Measurements from ENCODE around the gene TTI1.

Gene TTI1

GRCh38 chr20:37958856-37959520 is 74.3 kb downstream of the TTI1 start:
- DNase-seq = no peak

- DNase-seq = no peak
Measured at GRCh38 chr20:37956107-37956585, 77.1 kb downstream of the TTI1 start.

DNA sequence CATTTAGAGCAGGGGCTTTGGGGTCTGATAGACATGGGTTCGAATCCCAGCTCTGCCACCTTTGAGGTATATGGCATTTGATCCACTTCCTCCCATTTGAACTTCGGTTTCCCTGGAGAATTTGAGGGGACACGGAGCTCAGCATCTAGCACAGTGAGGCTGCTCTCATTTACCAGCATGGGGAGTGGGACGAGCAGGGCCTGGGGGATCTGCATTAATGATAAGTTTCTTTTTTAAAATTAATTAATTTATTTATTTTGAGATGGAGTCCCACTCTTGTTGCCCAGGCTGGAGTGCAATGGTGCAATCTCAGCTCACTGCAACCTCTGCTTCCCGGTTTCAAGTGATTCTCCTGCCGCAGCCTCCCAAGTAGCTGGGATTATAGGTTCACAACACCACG is 77.7 kb downstream of the TTI1 start:
- DNase-seq = no peak

DNA sequence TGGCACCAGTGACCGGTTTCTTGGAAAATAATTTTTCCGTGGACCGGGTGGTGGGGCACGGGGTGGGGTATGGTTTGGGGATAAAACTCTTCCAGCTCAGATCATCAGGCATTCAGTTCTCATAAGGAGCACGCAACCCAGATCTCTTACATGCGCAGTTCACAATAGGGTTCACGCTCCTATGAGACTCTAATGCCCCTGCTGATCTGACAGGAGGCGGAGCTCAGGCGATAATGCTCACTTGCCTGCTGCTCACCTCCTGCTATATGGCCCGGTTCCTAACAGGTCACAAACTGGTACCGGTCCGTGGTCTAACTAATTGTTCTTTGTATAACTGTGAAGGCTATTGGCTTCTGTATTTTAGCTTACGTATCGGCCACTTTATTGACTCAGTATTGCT is 78.6 kb downstream of the TTI1 start:
- no peak for DNase-seq

DNA sequence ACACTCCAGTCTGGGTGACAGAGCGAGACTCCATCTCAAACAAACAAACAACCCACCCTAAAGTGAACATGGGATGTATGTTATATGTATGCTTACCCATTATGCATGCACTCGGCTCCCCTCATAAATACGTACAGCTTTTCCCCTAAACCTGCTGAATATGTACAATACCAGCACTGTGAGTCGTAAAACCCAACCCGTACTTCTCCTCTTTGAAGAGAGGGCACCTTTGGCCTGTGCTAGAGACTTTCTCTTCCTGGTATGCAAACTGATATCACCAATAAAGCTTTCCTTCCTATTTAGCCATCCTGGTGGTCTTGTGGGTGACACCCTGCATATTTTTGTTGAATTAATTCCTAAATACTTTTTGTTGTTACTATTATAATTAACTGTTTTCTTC is 79.1 kb downstream of the TTI1 start:
- no peak for DNase-seq

DNA sequence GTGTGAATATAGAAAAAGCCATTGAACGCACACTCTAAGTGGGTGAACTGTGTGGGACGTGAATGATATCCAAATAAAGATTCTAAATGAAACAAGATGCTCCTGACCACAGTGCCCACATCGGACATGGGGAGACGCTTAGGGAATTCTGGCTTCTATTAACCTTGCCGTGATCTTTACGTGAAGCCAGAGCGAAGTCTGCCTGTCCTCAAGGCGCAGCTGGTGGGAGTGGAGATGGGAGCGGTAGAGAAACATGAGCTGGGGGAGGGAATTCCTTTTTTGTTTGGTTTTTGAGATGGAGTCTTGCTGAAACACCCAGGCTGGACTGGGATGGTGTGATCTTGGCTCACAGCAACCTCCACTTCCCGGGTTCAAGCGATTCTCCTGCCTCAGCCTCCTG is 84.3 kb downstream of the TTI1 start:
- DNase-seq = no peak

DNA sequence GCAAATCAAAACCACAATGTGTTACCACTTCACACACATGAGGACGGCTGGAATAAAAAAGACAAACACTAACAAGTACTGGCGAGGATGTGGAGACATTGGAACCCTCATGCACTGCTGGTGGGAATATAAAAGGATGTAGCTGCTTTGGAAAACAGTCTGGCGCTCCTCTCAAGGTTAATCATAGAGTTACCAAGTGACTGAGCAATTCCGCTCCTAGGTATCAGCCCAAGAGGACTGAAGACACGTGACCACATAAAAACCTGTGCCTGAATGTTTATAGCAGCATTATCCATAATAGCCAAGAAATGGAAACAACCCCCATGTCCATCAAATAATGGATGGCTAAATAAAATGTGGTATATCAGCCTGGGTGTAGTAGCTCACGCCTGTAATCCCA is 85.3 kb downstream of the TTI1 start:
- DNase-seq = no peak

- DNase-seq = no peak
Measured at GRCh38 chr20:37946946-37947345, 86.3 kb downstream of the TTI1 start.

- DNase-seq = no peak
Measured at GRCh38 chr20:37945091-37945547, 88.1 kb downstream of the TTI1 start.

GRCh38 chr20:37944456-37944981 is 88.7 kb downstream of the TTI1 start:
- no peak for DNase-seq

DNA sequence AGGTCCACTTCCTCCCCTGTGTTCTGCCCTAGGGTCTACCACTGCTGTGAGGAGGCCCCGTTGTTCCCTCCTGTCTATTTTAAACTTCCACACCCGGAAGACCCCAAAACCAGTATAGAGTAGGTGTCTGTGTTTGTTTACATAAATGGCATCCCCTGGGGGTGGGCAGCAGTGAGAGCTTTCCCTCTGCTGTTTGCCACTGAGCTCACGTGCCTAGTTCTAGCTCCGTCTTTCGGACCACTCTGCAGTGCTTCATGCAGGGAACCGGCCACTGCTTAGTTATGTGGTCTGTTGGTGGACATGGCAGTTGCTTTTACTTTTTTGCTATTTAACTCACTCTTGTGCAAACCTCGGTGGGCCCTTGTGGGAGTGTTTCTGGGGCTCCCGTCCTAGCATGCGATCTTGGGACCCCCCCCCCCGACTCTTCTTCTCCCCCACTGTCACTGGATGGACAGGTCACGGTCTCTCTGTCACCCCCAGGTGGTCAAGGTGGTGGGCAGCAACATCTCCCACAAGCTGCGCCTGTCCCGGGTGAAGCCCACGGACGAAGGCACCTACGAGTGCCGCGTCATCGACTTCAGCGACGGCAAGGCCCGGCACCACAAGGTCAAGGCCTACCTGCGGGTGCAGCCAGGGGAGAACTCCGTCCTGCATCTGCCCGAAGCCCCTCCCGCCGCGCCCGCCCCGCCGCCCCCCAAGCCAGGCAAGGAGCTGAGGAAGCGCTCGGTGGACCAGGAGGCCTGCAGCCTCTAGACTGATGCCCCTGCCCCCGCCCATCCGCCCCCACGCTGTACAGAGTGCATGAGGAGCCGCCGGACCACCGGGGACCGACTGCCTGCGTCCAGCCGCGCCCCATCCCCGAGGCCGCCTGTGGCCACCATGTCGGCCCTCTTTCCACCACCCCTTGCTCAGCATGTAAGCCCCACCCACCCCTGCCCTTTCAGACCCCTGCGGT is 89.5 kb downstream of the TTI1 start:
- DNase-seq = no peak

GRCh38 chr20:37943033-37943432 is 90.2 kb downstream of the TTI1 start:
- no peak for DNase-seq

DNA sequence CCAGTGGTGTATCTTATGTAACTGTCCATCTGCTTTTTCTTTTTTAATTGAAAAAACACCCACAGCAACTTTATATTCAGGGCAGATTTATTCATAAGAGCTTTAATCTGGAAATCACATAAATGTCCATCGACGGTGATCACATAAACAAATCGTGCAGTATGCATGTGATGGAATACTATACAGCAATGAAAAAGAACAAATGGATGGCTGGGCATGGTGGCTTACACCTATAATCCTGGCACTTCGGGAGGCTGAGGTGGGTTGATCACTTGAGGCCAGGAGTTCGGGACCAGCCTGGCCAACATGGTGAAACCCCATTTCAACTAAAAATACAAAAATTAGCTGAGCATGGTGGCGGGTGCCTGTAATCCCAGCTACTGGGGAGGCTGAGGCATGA is 91.3 kb downstream of the TTI1 start:
- no peak for DNase-seq

GRCh38 chr20:37941332-37941731 is 91.9 kb downstream of the TTI1 start:
- DNase-seq = no peak

DNA sequence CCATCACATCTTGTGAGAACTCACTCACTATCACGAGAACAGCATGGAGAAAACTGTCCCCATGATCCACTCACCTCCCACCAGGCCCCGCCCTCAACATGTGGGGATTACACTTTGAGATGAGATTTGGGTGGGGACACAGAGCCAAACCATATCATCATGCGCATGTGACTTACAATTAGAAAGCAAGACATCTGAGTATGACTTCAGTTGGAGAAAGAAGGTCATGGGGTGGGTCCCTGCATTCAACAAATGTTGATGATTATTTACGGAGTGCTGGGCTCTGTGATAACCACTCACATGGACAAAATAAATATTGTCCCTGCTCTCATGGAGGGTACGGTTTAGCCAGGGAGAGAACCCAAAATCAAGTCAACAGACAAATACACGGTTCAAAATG is 92.4 kb downstream of the TTI1 start:
- DNase-seq = no peak

DNA sequence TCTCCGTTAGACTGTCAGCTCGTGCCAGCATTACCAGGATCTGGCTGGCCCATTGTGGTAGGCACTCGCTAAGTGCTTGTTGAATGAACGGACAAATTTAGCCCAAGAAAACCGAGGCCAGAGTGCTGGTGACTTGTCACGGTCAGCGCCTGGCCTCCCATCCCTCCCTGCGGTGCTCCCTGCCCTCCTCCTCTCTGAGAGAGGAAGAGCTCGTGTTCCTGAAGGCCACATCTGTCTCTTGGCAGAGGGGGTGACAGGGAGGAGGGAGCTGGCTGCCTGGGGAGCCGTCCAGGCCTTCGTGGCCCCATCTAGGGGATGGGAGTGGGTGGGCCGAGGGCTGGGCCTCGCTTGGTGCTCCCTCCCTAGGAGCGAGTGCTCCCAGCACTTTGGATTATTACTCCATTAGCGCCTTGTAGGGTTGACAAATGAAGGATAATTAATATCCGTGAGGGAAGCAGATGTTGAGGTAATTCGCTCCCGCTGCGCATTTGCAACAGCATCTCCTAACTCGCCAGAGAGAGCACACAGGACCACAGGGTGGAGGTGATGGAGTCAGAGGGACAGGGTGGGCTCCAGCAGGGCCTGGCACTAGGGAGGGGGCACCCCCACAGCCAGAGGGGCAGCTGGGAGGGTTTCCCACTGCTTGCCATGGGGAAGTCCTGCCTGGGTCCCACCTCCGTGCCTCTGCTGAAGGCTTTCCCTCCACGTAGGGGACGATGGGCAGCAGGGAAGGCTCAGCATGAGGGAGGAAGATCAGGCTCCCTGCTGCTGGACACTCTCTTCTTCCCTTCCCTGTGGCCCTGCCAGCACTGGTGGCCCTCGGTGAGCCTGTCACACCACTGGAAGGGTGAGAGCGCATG is 93.3 kb downstream of the TTI1 start:
- DNase-seq = no peak

DNA sequence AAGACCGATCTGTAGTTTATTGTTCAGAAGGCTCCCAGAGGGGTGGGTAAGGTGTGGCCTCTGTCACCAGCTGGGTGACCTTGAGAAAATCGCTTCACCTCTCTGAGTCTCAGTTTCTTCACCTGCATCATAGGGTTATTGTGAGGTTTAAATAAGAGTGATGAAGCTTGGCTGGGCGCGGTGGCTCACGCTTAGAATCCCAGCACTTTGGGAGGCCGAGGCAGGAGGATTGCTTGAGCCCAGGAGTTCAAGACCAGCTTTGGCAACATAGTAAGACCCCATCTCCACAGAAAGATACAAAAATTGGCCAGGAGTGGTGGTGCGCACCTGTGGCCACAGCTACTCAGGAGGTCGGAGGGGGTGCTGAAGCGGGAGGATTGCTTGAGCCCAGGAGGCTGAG is 94.3 kb downstream of the TTI1 start:
- no peak for DNase-seq

- no peak for DNase-seq
Measured at GRCh38 chr20:37938181-37938750, 95.0 kb downstream of the TTI1 start.

DNA sequence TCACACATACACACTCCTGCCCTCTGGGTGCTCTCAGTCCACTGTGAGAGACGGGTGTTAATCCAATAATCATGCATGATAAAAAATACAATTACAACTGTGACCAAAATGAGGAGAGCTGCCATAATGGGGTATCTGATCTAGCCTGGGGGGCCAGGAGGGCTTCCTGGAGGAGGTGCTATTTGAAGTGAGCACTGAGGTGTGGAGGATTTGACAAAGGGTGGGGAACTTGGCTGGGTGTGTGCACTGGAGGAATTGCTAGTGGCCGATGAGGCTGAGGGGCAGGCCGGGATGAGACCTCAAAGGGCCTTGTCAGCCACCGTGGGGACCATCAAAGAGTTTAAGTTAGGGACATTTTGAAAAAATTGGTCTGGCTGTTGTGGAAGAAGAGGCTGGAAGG is 95.6 kb downstream of the TTI1 start:
- DNase-seq = no peak

DNA sequence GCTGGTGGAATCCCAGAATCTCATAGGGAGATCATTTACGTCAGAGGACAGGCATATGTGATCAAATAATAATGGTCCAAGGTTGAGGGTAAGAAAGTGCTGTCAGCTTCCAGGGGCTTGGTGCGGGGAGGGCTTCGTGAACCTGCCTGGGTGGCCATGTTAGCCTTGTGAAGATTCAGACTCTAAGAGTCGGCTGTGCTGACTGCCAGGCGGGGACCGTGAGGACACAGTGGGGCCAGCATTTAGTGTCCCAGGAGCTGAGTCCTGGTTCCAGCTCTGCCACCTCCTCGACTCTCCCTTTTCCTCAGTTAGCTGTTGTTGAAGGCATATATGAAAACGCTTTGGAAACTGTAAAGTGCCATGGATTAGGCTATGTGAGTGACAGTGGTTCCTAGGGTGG is 96.8 kb downstream of the TTI1 start:
- no peak for DNase-seq

- no peak for DNase-seq
Measured at GRCh38 chr20:37936041-37936440, 97.2 kb downstream of the TTI1 start.

DNA sequence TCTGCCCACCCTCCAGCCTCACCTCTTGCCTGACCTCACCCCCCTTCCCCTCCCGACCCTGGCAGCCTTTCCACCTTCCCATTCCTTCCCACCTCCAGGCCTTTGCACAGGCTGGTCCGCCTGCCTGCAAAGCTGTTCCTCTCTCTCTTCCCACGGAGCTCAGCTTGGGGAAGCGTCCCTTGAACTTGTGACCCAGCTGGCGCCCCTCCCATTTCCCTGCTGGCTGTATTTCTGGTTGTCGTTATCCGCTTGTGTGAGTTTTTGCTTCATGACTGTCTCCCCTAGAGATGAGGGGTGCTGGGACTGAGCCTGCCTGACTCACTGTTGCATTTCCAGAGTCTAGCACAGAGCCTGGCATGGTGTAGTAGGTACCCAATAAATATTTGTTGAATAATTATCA is 97.8 kb downstream of the TTI1 start:
- DNase-seq = no peak
